HG03439 (cell line): ENCODE results near the gene ROR2.

Experiments
- ATAC-seq: cut with Tn5 transposase; IDR thresholded peaks from one replicate; pipeline ENCODE4 v1.9.1; 2021; ENCODE audit warnings: mild to moderate bottlenecking, moderate library complexity; ENCODE audit not compliant: unreplicated experiment

ROR2 gene

DNA sequence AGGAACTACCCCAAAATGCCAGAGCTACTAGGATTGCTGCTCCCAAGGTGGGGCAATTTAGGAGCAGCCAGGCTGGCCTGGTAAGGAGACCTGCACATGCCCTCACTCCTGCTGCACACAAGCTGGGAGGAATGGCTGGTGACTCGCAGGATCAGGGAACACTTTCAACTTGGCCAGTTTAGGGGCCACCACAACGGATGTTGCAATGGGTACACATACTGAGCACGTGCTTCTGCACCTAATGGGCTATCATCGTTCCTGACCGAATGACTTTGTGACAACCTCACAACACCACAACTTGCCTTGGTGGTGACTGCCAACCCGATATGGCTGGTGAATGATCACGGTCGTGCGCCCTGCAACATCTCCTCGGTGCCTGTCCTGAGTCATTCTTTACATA, 172.0 kb downstream of the ROR2 start:
- no peak for ATAC-seq

DNA sequence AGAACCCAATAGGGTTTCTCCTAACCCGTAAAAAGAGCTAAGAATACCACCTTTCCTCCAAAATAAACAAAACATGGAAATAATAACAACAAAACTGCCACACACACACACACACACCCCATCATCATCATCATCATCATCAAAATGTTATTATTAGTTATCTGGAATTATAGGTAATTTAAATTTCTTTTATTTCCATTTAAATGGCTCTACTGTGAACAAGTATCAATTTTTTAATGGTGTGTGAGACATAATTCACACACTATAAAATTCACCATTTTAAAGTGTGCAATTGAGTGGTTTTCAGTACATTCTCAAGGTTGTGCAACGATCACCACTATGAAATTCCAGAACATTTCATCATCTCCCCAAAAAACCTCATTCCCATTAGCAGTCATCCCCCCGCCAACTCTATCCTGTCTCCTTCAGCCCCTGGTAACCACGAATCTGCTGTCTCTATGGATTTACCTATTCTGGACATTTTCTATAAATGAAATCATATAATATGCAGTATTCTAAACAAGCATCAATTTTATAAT, 172.7 kb downstream of the ROR2 start:
- no peak for ATAC-seq

DNA sequence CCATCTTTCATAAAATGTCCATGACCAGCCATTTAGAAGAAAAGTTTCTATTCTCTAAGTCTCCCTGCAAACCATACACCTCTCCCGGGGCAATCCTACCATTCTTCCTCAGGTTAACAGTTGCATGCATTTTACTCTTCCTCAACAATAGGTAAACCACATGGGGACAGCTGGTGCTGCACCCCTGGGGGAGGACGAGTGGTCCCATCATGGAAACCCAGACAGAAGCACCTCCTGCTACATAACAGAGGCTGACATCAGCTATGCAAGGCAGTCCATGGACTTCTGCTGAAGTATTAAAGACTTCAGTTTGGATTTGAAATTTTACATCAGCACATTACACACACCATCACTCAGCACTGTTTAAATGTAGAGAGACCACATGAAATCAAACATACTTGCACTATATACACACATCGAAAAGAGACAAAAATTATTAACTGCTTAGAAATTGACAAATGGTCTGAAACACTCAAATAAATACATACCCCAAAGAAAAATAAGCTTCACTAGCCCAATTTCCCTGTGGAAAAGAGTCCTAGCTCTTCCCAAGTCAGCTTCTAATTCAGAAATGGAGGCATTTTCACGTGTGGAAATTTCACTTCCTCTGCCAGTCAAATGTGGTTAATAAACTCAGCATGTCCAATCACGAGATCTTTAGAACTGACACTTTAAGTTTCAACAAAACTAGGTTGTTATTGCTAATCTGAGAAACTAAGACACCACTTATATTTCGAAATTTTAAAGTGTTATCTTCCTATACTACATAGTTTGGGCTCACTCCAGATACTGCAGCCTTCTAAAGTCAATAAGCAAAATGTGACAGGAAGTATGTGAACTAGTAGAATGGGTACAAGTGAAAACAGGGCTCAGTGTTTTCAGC, 173.4 kb downstream of the ROR2 start:
- ATAC-seq: no peak

DNA sequence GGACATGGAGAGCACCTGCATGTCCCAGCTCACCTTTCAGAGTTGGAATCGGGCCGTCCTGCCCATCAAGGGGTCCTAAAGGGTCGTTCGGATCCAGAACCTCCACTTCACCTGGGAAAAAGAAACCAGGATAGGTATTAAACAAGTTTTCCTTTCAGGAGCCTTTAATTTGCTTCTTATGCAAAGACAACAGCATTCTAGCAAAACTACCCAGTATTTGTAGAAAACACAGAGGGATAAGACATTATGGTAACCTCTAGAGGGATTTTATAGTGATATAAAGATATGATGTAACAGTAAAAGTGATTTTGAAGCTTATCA, 174.4 kb downstream of the ROR2 start:
- ATAC-seq: no peak

DNA sequence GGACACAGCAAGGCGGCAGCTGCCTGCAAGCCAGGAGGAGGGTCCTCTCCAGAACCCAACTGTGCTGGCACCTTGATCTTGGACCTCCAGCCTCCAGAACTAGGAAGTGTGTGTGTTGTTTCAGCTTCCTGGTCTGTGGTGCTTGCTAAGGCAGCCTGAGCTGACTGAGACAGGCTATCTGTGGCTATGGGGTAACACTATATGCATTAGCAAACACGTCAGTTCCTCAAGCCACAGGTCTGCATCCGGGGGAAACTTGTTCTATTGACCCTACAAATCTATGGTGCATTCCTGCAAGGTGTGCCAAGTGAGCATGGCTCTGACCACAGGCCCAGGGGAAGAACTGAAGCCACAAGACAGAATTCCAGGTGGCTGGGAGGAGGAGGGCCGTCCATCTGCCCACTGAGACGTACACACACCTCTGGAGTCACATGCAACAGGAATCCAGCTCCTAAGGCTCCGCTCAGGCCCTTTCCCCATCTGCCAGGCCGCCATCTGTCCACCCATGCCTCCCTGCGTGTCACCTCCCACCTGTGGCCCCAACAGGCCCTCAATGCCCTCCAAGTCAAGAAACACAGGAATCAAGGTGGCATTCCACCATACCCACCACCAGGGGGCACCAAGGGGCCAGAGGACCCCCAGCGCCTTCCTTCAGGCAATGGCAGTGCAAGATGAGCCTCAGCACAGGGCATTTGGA, 174.9 kb downstream of the ROR2 start:
- ATAC-seq: no peak

DNA sequence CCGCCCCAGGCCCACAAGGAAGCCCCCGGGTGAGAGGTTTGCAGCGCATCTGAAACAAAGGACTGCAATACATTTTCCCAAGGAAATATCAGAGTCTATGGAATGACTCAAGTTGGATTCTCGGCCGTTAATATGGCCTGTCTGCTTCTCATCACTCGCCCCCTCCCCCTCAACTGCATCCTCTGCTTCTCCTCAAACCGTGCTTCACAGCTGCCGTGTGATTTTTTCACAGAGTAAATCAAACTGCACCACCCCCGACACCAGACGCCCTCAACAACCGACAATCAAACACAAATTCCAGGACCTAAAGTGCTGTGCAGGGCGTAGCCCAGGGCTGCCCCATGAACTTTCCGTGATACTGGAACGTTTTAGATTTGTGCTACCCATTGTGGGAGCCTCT, 176.9 kb downstream of the ROR2 start:
- ATAC-seq: no peak

DNA sequence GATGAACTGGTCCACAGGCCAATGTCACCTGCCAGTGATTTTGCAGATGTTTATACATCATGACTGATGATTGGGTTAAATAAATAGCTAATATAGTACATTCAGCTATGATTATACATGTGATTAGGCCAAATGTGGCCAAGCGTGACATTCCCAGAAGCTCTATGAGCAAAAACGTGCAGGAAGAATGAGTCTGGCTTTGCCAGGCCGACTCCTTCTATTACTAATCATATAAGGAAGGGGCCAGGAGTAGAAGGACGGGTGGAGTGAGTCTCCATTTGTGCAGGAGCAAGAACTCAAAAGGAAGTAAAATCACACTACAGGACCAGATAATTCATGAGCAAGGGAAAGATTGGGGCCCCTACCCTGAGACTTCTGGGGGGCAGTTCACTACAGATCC, 178.2 kb downstream of the ROR2 start:
- ATAC-seq: no peak

DNA sequence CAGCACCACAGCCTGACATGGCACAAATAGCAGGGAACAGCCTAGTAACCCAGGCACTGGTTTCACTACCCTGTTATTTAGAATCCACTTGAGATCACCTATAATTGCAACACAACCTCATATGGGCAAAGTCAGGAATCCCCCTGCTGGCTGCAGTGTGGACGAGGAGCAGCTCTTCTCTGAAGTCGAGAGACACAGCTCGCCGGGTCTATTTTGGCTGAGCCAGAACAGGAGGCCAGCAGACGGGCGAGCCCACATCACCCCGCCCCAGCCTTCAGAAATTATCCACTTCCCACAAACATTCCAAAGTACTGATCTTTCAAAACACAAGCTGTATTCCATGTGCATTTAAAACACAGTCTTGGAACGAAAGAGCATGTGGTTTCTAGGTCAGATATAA, 179.0 kb downstream of the ROR2 start:
- ATAC-seq: no peak

DNA sequence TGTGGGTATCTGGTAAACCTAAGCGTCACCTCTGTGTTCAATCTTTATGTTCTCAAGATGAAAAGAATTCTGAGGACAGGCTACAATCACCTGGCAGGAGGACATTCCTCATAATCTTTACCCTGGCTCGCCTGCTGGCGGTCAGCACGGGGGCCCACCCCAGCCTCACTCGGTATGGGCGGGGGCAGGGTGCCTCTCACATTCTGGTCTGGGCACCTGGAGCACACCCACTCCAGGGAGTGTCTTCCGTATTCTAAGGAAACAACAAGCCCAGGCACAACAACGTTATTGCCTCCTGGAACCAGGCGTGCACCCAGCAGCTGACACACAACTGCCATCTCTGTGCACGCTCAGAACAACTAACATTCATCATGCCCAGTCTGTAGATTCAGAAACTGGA, 179.8 kb downstream of the ROR2 start:
- ATAC-seq: no peak

DNA sequence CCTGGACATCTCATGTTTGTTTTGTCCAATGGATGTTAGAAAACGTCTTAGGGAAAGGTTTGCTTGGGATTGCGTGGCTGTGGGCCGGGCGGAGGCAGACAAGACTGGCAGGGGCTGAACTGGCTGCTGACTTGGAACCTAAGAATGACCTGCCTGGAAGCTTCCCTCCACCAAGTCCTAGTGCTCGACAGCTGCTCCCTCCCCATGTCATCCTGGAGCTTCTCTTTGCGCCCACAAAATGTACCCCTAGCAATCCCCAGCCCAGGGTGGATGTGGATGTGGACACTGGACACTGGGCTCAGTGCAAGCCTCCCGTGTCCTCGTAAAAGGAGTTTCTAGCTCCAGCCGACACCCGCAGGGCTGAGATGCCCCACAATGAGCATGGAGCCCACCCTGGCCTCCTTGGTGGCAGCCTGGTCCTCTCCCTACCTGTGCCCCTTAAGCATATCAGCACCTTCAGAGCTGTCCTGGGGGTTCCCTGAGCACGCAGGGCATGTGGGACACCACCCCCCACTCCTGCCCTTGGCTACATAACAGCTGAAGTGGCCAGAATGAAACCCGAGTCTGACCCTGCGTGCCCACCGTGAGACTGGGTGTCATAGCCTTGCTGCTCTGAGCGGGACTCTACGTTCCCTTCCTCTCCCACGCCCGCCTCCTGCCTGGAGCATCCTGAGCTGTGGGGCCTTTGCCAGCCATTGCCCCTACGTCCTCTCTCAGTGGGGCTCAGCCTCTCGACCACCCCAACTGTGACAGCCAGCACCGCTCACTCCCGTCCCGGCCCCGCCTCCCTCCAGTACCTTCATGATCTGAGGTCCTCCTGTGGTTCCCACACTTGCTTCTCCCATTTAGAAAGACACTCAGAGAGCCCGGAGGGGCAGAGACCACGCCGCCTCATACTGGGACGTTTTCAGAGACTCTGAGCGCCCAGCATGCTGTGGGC, 180.8 kb downstream of the ROR2 start:
- ATAC-seq: no peak

DNA sequence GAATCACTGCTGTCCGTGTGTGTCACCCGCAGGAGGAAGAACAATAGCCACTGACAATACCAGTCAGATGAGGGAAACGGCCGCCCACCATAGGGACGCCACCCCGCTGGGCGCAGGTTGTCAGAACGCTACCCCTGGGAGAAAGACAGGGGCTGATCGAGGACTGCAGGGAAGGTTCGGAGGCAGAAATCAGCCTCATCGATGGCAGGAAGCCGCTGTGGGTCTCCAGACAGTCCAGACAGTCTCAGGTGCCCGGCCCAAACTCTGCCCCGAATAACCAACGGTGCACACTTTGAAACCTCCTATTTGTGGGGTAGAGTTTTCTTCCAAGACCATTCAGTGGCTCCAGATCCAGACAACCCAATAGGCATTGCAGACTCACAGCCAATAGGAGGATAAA, 181.5 kb downstream of the ROR2 start:
- ATAC-seq: no peak

DNA sequence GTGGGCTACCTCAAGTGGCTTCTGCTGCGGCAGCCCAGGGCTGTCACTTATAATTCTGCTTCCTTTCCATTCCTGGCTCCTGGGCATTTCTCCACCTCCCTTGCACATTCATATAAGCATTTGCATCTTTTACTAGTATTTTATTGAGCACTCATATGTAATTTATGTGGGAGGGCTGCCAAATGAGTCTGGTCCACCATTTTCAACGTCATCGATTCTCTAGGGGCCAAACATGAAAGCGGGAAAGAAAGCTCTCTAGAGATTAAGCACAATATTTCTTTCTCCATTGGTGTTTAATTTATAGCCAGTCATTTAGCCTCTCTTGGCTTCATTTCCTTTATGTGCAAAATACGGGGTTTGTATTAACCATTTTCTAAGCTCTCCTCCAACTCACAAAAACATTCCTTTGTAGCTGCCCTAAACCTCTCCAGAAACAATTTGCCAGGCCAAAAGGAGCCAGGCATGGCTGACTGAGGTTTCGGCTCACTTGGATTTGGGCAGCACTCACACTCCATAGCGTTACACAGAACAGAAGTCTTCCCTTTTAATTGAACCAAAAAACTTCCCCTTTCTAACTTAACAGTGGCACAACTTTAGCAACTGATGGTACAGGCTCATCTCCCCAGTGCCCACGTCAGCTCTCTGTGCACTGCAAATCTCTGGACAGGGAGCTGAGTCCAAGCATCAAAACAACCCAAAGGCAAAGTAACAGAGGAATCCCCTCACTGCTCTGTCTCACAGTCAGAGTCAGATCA, 183.5 kb downstream of the ROR2 start:
- no peak for ATAC-seq

DNA sequence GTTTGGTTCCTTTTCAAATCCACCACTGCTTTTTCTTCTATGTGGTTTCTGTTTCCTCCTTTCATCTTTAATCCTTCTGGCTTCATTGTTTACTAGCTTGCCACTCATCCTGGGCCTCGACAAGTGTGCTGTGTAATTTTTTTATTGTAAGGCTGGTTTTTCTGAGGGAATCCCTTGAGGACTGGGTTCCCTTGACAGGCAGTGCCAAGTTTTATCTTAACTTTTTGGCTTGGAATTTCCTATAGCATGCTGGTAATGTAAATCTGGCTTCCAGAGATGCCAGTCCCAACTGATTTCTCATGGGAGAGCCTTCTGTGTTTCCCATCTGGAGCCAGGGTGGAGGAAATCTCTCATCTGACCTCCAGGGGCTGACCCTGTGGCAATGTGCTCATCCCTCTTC, 184.7 kb downstream of the ROR2 start:
- no peak for ATAC-seq

DNA sequence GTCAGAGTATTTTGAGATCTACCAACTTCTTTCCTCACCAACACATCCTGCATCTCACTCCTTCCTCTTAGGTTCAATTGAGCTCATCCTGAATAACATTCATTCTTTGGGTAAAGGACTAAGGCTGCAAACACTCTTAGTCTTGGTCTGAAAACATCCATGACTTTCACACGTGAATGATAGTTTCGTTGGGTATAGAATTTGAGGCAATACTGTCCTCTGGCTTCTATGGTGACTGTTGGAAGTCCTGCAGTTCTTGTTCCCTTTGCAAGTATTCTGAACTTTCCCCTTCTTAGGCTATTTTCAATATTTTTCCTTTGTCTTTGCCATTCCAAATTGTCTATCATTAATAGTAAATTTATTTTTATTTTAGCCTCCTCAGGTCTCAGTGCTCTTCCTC, 185.4 kb downstream of the ROR2 start:
- no peak for ATAC-seq

DNA sequence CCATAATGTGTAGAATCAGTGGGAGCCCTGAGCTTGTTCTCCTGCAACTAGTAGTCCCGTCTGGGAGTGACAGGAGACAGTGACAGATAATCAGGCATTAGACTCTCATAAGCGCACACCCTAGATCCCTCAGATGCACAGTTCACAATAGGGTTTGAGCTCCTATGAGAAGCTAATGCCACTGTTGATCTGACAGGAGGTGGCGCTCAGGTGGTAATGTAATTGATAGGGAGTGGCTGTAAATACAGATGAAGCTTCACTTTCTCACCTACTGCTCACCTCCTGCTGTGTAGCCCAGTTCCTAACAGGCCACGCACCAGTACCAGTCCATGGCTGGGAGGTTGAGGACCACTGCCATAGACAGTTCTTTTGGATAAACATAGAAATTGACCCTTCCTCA, 188.7 kb downstream of the ROR2 start:
- no peak for ATAC-seq

DNA sequence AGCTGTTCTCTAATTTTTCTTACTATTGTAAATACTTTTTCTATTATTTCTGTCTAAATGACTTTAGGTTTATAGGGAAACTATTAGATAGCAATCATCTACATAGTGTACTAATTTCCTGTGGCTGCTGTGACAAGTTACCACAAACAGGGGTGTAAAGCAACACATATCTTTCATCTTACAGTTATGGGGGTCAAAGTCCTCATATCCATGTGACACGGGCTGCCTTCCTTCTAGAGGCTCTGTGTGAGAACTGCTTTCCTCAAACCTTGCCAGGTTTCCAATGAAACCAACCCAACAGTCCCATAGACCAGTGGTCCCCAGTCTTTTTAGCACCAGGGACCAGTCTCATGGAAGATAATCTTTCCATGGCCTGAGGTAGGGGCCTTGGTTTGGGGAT, 189.1 kb downstream of the ROR2 start:
- no peak for ATAC-seq

DNA sequence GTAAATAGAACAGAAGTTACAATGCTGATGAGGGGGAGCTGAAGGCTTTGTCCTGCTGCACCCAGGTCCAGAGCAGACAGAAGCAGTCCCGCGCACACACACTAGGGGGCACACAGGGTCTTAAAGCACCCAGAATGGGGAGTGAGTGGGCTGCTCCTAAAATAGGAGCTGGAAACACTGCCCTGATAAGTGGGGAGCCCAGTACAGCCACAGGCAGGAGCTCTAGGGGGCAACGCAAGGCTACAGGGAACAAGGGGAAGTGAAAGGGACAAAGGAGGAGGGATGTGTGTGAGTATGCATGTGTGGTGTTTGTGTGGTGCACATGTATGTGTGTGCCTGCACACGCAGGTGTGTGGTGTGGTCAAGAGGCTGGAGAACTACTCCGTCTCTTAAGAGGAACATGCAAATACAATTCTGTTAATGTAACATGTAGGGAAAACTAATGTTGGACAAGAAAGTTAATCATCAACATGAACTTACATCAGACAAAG, 191.5 kb downstream of the ROR2 start:
- ATAC-seq: no peak

DNA sequence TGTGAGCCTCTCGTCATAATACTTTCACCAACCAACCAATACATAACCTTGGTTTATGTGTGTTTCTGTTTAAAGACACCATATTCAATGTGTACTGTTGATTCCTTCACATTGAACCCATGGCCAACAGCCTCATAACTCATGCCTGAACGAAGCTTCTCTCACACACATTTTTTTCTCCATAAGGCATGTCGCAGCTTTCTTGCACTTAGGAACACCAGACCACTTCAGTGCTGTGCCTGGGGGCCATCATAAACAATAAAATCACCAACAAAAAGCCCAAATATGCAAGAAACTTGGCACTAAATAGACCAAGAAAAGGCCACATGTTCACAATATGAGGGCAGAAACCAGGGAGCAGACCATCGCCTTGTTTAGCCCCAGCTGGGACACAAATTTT, 192.2 kb downstream of the ROR2 start:
- ATAC-seq: no peak

DNA sequence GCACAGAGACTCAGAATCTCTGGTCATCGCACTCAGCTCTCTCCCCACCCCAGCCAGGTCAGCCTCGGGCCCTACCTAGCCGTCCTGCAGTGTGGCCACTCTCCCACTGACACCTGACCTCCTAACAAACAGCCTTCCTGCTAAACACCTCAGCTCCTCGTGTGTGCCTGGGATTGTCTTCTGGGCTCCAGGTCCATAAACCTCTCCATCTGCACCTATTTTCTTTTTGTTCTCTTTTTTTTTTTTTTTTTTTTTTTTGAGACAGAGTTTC, 193.6 kb downstream of the ROR2 start:
- no peak for ATAC-seq

DNA sequence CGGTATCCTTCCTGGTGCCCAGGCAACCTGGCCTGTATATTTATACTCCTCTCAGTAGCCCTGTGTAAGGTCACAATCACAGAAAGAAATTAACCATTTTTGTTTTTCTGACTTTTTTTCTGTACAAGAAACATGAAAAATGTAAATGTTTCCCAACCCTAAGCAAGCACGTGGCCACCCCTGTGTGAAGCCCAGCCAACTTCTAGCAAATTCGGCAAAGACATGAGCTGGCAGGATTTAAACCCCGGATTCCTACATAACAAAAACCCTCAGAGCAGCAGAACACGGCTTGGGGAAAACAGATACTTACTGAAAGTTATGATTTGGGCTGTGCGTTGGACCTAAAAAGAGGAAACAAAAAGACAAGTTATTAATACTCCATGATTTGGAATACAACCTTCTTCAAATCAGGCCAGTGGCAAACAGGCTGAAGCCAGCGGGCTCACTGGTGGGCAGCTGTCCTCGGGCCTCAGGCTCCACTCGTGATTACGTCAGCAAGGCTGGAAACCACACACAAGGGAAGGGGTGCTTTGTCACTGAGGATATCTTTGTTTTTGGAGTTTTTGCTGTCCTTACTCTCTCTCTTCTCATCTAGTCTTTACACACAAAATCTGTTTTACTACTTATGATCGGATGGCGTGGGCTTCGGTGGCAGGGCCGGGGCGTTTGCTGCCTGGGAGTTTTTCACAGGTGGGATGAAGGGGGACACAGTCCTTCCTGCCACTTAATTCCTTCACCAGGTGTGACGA, 194.1 kb downstream of the ROR2 start:
- ATAC-seq: no peak
